Measurements from ENCODE around the gene DGKD.

The DGKD gene

DNA sequence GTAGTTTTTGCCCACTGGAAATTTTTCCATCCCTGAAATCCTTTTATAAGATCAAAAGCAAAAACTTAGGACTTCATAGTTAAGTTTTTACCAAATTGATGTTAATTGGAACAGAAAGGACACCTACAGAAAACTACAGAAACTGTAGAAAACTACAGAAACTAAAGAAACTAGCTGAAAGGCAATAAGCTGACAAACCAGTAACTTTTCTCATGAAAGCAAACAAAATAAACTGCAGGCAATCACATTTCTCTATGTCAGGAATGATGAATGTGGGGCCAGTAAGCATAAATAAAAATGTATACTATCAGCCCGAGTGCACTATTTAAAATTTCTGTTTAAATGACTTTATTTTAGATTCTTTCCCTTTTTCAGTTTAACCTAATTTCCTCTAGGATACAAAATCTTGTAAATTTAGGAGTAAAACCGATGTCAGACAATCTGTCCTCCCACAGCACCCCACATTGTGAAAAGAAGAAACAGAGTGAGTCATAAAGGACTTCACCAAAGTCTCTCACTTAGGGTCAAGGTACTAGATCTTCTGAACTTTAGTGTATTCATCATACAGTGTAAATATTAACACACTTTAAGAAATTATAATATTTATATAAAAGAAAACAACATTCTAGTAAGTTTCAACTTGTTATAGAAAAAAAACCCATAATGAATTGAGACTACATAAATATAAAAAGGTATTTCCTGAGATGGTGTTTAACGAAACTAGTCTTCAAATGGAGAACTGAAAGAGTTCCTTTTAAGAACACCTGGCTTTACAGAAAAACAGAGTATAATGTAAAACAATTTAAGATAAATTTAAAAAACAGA lies 165.7 kb downstream of the DGKD start:
- peak in 1 of 3 donors; percentile 8 for DNase-seq
